Liver (tissue), 9 donors: ENCODE results near the gene NPPB. TPM values are rescaled to one million over a fixed set of nuclear protein-coding genes. Genes with fewer than 3 reads are reported as not detected.

Experiments used
- DNase-seq: peaks from one replicate; pipeline ENCODE4 v3.0.0-alpha.2; 2017; ENCODE audit warnings: low spot score
- H3K27ac ChIP-seq, 2 donors: one replicate each; pipeline ENCODE4 v1.7.0; 2013; ENCODE audit warnings: inconsistent platforms in 2 of 2, low read length in 2 of 2, control low read depth in 1 of 2, low read depth in 1 of 2, mild to moderate bottlenecking in 1 of 2
- H3K27me3 ChIP-seq, 4 donors: one replicate each; pipeline versions ENCODE4 v1.6.1 to v1.7.0; 2013; ENCODE audit warnings: low read length in 3 of 4, inconsistent platforms in 1 of 4, mild to moderate bottlenecking in 1 of 4, moderate library complexity in 1 of 4; ENCODE audit not compliant: control insufficient read depth in 4 of 4, insufficient read depth in 4 of 4
- H3K36me3 ChIP-seq, 4 donors: one replicate each; pipeline versions ENCODE4 v1.6.1 to v1.7.0; 2013; ENCODE audit warnings: low read length in 3 of 4, mild to moderate bottlenecking in 3 of 4, low read depth in 1 of 4, moderate library complexity in 1 of 4; ENCODE audit not compliant: control insufficient read depth in 4 of 4, insufficient read depth in 3 of 4
- H3K4me1 ChIP-seq, 4 donors: one replicate each; pipeline versions ENCODE4 v1.6.1 to v1.7.0; 2013; ENCODE audit warnings: low read length in 3 of 4, mild to moderate bottlenecking in 3 of 4, moderate library complexity in 1 of 4; ENCODE audit not compliant: control insufficient read depth in 4 of 4, insufficient read depth in 4 of 4
- H3K4me3 ChIP-seq, 3 donors: one replicate each; pipeline versions ENCODE4 v1.6.1 to v1.7.0; 2013; ENCODE audit warnings: low read length in 3 of 3, control low read depth in 1 of 3, low read depth in 1 of 3, mild to moderate bottlenecking in 1 of 3
- H3K9ac ChIP-seq, 2 donors: one replicate each; pipeline ENCODE4 v1.7.0; 2013; ENCODE audit warnings: low read length in 2 of 2, mild to moderate bottlenecking in 2 of 2, moderate library complexity in 2 of 2, control low read depth in 1 of 2, low read depth in 1 of 2
- H3K9me3 ChIP-seq, 4 donors: one replicate each; pipeline versions ENCODE4 v1.6.1 to v1.7.0; 2013; ENCODE audit warnings: low read length in 3 of 4; ENCODE audit not compliant: control insufficient read depth in 4 of 4
- EGR1 ChIP-seq, 2 donors: IDR thresholded peaks; 2 replicates each; pipeline ENCODE4 v1.6.1; 2016 to 2018; ENCODE audit warnings: antibody characterized with exemption in 2 of 2, low read depth in 2 of 2
- FOXA1 ChIP-seq: IDR thresholded peaks from 2 replicates; pipeline ENCODE4 v1.6.1; 2016; ENCODE audit warnings: antibody characterized with exemption
- FOXA2 ChIP-seq: IDR thresholded peaks from 2 replicates; pipeline ENCODE4 v1.6.1; 2016; ENCODE audit warnings: antibody characterized with exemption
- GABPA ChIP-seq, 2 donors: IDR thresholded peaks in 1 of 2; conservative IDR thresholded peaks in 1 of 2; 2 replicates each; pipeline ENCODE4 v1.6.1; 2016; ENCODE audit warnings: antibody characterized with exemption in 2 of 2, mild to moderate bottlenecking in 1 of 2, moderate library complexity in 1 of 2
- HNF4A ChIP-seq, 2 donors: conservative IDR thresholded peaks; 2 replicates each; pipeline ENCODE4 v1.6.1; 2016; ENCODE audit warnings: antibody characterized with exemption in 2 of 2, mild to moderate bottlenecking in 2 of 2
- HNF4G ChIP-seq: IDR thresholded peaks from 2 replicates; pipeline ENCODE4 v1.6.1; 2016; ENCODE audit warnings: antibody characterized with exemption
- JUND ChIP-seq, 2 donors: IDR thresholded peaks; 2 replicates each; pipeline ENCODE4 v1.6.1; 2016; ENCODE audit warnings: antibody characterized with exemption in 2 of 2
- NR2F2 ChIP-seq: IDR thresholded peaks from 2 replicates; pipeline ENCODE4 v1.6.1; 2016; ENCODE audit warnings: antibody characterized with exemption
- RAD21 ChIP-seq, 2 donors: IDR thresholded peaks; 2 replicates each; pipeline ENCODE4 v1.6.1; 2016; ENCODE audit warnings: antibody characterized with exemption in 2 of 2, mild to moderate bottlenecking in 2 of 2
- RXRA ChIP-seq, 2 donors: IDR thresholded peaks; 2 replicates each; pipeline ENCODE4 v1.6.1; 2017 to 2018; ENCODE audit warnings: antibody characterized with exemption in 2 of 2, mild to moderate bottlenecking in 1 of 2
- SP1 ChIP-seq: IDR thresholded peaks from 2 replicates; pipeline ENCODE4 v1.6.1; 2018; ENCODE audit warnings: antibody characterized with exemption, mild to moderate bottlenecking
- TAF1 ChIP-seq: conservative IDR thresholded peaks from 2 replicates; pipeline ENCODE4 v1.6.1; 2016; ENCODE audit warnings: antibody characterized with exemption, mild to moderate bottlenecking
- YY1 ChIP-seq: IDR thresholded peaks from 2 replicates; pipeline ENCODE4 v1.6.1; 2016; ENCODE audit warnings: antibody characterized with exemption, mild to moderate bottlenecking
- ZBTB33 ChIP-seq: IDR thresholded peaks from 2 replicates; pipeline ENCODE4 v1.6.1; 2016; ENCODE audit warnings: antibody characterized with exemption
- WGBS: extraction: QIAGEN DNeasy Blood & Tissue Kit; methylation state at CpG from one replicate; pipeline ENCODE4 v1.1.7; 2013; 5-methylcytosine and 5-hydroxymethylcytosine counted together
- polyA plus RNA-seq, 2 donors: library from polyadenylated mRNA; stranded (reverse) in 1 of 2; unstranded in 1 of 2; fragments of 200-250 nt in 1 of 2; fragments of >200 nt in 1 of 2; fragmentation: Nextera tagmentation in 1 of 2; extraction: Ambion mirVana in 1 of 2; gene quantifications; one replicate each; pipeline versions ENCODE4 v1.2.1 to v1.2.3, GENCODE V29; 2013 to 2015
- total RNA-seq, 2 donors: library from RNA; depleted of rRNA; stranded (reverse); fragments of >200 nt; gene quantifications; one replicate each; pipeline ENCODE4 v1.2.3, GENCODE V29; 2014
- TF ChIP-seq, protein P1 (sequence below): IDR thresholded peaks from 2 replicates; pipeline ENCODE4 v1.6.1; 2016; ENCODE audit warnings: antibody characterized with exemption
- TF ChIP-seq, protein P2 (sequence below): fragments of 150-350 bp; IDR thresholded peaks from 2 replicates; pipeline ENCODE4 v1.5.1; 2017; ENCODE audit warnings: improper control_type of control experiment, low read depth, low read length; ENCODE audit not compliant: missing input control
- TF ChIP-seq, protein P3 (sequence below): IDR thresholded peaks from 2 replicates; pipeline ENCODE4 v1.6.1; 2016; ENCODE audit warnings: antibody characterized with exemption, mild to moderate bottlenecking
- donor health status: healthy.
- donor health status: healthy.
- donor health status: healthy.
- donor health status: healthy.
- donor health status: healthy.

The NPPB gene
- total and polyA plus RNA-seq, 4 donors = not detected

DNA sequence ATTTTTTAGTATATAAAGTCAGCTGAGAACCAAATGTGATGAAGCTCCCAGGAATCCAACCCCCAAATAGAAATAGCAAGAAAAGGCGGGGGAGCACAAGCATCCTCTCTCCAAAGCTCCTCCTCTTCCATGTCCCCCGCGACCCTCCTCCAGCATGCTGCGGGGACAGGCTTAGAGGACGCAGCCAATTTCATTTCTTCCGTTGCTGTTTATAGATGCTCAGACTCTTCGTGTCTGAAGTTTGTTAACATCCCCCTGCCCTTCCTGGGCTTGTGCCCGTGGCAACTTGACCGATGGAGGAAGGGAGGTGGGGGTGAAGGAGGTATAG, 10.4 kb downstream of the NPPB start:
- Histone ChIP-seq H3K9ac (no peak overlapping the region), H3K4me3 (no peak overlapping the region), H3K36me3 (peaks cover 0 to 7% (median 4%) of the 10 kb centered on the region in 4 donors), H3K27ac (no peak overlapping the region), H3K9me3 (no peaks in the 10 kb centered on the region), H3K4me1 (peaks cover 2 to 10% (median 4%) of the 10 kb centered on the region in 4 donors), H3K27me3 (no peaks in the 10 kb centered on the region)
- DNase-seq = no peak
- TF ChIP-seq HNF4A (conservative IDR thresholded peaks at IDR 0.05) (no peak), YY1 (no peak), HNF4G (no peak), FOXA1 (no peak), ZBTB33 (no peak), NR2F2 (no peak), FOXA2 (no peak), RXRA (IDR thresholded peaks at IDR 0.05) (no peak)
- TF ChIP-seq, protein P1, sequence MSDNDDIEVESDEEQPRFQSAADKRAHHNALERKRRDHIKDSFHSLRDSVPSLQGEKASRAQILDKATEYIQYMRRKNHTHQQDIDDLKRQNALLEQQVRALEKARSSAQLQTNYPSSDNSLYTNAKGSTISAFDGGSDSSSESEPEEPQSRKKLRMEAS = no peak
- TF ChIP-seq, protein P2, sequence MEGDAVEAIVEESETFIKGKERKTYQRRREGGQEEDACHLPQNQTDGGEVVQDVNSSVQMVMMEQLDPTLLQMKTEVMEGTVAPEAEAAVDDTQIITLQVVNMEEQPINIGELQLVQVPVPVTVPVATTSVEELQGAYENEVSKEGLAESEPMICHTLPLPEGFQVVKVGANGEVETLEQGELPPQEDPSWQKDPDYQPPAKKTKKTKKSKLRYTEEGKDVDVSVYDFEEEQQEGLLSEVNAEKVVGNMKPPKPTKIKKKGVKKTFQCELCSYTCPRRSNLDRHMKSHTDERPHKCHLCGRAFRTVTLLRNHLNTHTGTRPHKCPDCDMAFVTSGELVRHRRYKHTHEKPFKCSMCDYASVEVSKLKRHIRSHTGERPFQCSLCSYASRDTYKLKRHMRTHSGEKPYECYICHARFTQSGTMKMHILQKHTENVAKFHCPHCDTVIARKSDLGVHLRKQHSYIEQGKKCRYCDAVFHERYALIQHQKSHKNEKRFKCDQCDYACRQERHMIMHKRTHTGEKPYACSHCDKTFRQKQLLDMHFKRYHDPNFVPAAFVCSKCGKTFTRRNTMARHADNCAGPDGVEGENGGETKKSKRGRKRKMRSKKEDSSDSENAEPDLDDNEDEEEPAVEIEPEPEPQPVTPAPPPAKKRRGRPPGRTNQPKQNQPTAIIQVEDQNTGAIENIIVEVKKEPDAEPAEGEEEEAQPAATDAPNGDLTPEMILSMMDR = no peak
- WGBS = 82% methylated on average over 9 of the region's 9 CpGs

DNA sequence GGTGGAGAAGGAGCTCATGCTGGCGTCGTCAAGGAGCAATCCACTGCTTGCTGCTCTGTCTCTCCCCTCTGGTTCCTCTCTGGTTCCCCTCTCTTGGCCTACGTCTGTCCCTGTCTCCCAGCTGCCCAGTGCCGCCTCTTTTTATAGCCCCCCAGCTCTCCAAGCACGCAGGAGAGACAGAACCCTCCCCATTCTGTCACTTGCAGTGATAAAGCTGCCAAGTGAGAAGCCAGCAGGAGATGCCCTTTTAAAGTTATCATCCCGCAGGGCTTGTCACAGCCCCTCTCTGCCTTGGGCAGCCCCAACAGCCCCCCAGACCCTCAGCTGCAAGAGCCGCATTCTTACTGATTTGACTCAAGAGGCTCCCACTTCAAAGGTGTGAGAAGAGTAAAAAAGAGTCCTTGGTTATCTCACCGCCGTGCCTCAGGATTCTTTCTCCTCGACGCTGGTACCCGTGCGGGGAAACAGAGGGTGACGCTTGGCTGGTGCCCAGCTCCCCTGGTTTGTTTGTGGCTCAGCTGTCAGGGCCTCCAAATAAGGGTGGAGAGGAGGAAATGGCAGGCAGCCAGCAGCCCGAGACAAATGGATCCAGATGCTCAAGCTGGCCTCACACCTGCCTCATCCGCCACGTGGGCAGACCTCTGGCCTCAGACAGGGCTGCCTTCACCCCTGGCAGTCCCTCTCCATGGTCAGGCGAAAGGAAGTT, 10.9 kb downstream of the NPPB start, which contains the start of gene NPPA:
TSS of gene NPPA (minus strand) at position 117 of the 706 bp plus-strand sequence. CDS start at position 18, 99 bp downstream.
- WGBS = 79% methylated on average over 18 of the region's 18 CpGs
- Histone ChIP-seq H3K36me3 (peaks cover 0 to 7% (median 4%) of the 10 kb centered on the region in 4 donors), H3K27me3 (no peaks in the 10 kb centered on the region), H3K4me3 (no peak within 1 kb of the TSS), H3K27ac (no peak within 1 kb of the TSS), H3K4me1 (peaks cover 4 to 12% (median 5%) of the 10 kb centered on the region in 4 donors), H3K9ac (no peak within 1 kb of the TSS), H3K9me3 (no peaks in the 10 kb centered on the region)
- TF ChIP-seq RAD21 (IDR thresholded peaks at IDR 0.05) (no peak), GABPA (IDR thresholded peaks at IDR 0.05 in 1 of 2, conservative IDR thresholded peaks at IDR 0.05 in 1 of 2) (no peak), FOXA1 (no peak), FOXA2 (no peak), RXRA (IDR thresholded peaks at IDR 0.05) (no peak), EGR1 (IDR thresholded peaks at IDR 0.05; ENCODE audit: low read depth in 2 of 2) (no peak), SP1 (no peak), TAF1 (no peak), ZBTB33 (no peak), JUND (IDR thresholded peaks at IDR 0.05) (no peak), YY1 (no peak), HNF4A (conservative IDR thresholded peaks at IDR 0.05) (no peak), HNF4G (no peak), NR2F2 (no peak)
- TF ChIP-seq, protein P1 = no peak
- TF ChIP-seq, protein P3, sequence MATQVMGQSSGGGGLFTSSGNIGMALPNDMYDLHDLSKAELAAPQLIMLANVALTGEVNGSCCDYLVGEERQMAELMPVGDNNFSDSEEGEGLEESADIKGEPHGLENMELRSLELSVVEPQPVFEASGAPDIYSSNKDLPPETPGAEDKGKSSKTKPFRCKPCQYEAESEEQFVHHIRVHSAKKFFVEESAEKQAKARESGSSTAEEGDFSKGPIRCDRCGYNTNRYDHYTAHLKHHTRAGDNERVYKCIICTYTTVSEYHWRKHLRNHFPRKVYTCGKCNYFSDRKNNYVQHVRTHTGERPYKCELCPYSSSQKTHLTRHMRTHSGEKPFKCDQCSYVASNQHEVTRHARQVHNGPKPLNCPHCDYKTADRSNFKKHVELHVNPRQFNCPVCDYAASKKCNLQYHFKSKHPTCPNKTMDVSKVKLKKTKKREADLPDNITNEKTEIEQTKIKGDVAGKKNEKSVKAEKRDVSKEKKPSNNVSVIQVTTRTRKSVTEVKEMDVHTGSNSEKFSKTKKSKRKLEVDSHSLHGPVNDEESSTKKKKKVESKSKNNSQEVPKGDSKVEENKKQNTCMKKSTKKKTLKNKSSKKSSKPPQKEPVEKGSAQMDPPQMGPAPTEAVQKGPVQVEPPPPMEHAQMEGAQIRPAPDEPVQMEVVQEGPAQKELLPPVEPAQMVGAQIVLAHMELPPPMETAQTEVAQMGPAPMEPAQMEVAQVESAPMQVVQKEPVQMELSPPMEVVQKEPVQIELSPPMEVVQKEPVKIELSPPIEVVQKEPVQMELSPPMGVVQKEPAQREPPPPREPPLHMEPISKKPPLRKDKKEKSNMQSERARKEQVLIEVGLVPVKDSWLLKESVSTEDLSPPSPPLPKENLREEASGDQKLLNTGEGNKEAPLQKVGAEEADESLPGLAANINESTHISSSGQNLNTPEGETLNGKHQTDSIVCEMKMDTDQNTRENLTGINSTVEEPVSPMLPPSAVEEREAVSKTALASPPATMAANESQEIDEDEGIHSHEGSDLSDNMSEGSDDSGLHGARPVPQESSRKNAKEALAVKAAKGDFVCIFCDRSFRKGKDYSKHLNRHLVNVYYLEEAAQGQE = no peak
- no peak for DNase-seq
